ENCODE data around the gene IL17RA.

The IL17RA gene

DNA sequence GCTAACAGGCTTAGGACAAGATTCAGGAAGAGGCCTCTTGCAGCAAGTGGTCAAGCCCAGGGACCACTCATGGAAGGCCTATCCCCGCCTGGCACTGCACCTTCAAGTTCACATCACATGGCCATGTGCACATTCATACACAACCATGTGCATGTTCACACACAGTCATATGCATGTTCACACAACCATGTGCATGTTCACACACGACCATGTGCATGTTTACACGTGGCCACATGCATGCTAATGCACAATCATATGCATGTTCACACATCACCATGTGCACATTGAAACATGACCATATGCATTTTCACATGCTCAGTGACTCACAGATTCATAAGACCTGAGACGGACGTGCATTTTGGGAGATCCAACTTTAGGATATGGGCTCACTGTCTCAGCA lies 28.7 kb upstream of the IL17RA start:
- TF ChIP-seq ZFX (IDR thresholded peaks at IDR 0.05), result no peak
- TF ChIP-seq, protein P1, sequence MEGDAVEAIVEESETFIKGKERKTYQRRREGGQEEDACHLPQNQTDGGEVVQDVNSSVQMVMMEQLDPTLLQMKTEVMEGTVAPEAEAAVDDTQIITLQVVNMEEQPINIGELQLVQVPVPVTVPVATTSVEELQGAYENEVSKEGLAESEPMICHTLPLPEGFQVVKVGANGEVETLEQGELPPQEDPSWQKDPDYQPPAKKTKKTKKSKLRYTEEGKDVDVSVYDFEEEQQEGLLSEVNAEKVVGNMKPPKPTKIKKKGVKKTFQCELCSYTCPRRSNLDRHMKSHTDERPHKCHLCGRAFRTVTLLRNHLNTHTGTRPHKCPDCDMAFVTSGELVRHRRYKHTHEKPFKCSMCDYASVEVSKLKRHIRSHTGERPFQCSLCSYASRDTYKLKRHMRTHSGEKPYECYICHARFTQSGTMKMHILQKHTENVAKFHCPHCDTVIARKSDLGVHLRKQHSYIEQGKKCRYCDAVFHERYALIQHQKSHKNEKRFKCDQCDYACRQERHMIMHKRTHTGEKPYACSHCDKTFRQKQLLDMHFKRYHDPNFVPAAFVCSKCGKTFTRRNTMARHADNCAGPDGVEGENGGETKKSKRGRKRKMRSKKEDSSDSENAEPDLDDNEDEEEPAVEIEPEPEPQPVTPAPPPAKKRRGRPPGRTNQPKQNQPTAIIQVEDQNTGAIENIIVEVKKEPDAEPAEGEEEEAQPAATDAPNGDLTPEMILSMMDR (conservative IDR thresholded peaks at IDR 0.05), result no peak

DNA sequence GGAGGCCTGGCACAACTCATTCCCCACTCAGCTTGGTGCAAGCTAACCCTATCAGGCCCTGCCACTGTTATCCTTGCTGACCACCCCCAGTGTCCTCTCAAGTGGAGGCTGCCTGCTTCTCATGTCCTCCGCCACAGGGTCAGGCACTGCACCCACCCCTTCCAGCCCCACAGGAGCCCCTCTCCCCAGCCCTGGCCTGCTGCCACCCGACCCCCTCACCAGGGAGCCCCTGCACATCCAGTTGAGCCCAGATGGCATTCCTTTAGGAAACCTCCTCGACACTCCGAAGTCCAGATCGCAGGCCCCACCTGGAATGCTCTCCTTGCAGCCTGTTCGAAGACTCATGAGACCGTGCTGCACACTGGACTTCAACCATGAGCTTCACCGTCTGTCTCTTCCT lies 28.0 kb upstream of the IL17RA start:
- H3K27ac ChIP-seq, result no peak overlapping the region
- TF ChIP-seq, protein P1 (conservative IDR thresholded peaks at IDR 0.05), result no peak
- TF ChIP-seq ZFX (IDR thresholded peaks at IDR 0.05), result no peak

More for the DNA sequence above, 28.7 kb upstream of the IL17RA start:
- H3K27ac ChIP-seq, result no peak overlapping the region

DNA sequence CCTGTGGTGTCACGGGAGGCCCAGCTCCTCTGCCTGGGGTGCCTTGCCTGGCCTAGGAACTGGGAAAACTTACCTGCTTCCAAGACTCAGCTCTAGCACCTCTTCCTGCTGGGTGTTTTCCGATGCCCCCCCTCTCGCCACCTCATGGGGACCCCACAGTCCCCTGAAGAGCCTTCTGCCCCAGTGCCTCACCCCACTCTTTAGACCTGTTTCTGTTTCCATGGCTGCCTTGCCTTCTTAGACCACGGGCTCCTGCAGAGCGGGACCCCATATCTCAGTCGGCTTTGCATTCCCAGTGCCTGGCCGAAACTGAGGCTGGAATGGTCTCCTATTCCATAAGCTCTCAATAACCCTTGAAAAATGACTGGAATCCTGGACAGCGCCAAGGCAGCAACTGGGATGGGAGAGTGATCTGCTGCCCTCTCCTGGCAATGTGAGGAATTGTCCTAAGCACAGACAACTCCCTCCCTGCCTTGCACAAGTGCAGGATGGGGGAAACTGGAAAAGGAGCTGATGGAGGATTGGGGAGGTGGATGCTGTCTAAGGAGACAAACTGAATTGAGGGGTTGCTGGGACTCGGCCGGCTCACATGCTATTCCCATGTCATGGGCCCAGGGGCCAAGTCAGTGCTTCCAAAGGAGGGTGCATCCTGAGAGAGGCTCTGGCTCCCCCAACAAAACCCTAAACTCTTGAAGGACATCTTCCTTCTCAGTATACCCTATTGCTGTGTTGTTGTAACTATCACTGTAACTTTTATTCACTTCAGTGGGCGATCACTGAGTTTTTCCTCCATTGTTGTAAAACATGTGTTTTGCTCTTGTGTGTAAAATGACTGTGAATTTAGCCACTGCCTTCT lies 26.6 kb upstream of the IL17RA start:
- H3K27ac ChIP-seq, result no peak overlapping the region
- TF ChIP-seq, protein P1 (conservative IDR thresholded peaks at IDR 0.05), result peak; percentile 96
- TF ChIP-seq ZFX (IDR thresholded peaks at IDR 0.05), result no peak

DNA sequence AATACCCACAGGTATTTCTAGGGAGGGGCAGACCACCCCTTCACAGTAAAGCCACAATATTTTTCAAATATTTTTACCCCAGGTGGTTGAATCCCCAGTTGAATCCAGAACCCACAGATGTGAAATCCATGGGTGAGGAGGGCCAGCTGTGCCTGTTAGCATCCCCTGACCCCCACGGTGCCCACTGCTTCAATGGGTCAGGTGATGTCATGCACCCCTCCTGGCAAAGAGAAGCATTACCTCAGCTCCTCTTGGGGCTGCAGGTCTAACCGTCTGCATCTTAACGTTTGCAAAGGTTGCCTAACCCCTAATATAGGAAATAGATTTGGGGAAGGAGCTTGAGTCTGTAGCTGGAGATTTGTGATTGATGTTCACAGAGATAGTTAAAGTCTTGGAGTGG lies 24.7 kb upstream of the IL17RA start:
- no peak for TF ChIP-seq ZFX (IDR thresholded peaks at IDR 0.05)
- TF ChIP-seq, protein P1 (conservative IDR thresholded peaks at IDR 0.05), result no peak
- H3K27ac ChIP-seq, result no peak overlapping the region

DNA sequence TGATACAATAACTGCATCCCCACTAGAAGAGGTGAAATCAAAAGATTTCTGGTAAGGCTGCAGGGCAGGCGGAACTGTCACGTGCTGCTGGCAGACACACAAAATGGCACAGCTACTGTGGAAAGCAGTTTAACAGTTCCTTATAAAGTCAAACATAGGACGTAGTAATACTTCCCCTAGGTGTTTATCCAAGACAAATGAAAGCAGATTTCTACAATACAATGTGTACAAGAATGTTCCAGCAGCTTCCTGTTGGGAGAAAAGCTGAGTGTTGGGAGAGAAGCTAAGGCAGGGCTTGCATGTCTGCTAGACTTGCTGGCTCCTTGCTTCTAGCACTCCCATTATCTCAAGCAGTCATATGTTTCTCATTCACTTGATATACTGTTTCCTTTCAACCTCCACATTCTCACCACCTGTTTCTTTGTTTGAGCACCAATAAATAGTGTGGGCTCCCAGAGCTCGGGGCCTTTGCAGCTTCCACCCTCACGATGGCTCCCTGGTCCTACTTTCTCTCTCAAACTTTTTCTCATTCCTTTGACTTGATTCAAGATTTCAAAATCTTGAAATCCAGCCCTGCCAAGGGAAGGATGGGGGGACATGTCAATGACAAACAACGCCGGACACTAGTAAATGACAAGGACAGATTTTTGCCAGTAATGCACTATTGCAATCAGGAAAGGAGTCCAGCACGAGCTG lies 21.2 kb upstream of the IL17RA start:
- TF ChIP-seq ZFX (IDR thresholded peaks at IDR 0.05), result no peak
- TF ChIP-seq, protein P1 (conservative IDR thresholded peaks at IDR 0.05), result no peak
- peak overlapping the region; percentile 72 for H3K27ac ChIP-seq

DNA sequence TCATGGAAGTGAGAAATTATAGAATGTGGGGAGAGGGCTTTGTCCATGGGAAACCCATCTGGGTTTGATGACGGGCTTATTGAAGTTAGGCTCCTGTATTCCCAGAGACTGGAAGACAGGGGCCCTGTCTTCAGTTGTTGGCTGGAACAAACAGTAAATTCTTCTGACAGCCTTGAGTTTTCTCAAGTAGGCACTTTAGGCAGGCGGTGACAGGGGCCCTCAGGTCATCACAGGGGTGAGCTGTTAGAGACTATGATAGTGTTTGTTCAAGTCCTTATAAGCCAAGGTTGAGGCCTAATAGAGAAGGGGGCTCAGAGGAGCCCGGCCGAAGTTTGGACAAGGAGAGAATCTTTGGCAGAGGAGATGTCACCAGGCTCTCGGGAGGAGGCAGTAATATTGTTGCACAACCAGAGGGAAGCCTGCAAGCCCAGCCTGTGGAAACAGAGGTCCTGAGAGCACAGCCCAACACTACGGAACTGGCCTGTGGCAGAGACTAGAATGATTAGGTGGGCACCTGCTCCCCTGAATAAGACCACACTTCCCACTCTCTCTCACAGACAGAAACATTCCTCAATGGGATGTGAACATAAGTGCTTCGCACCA lies 20.2 kb upstream of the IL17RA start:
- TF ChIP-seq, protein P1 (conservative IDR thresholded peaks at IDR 0.05), result no peak
- no peak for TF ChIP-seq ZFX (IDR thresholded peaks at IDR 0.05)
- H3K27ac ChIP-seq, result peak overlapping the region; percentile 72

DNA sequence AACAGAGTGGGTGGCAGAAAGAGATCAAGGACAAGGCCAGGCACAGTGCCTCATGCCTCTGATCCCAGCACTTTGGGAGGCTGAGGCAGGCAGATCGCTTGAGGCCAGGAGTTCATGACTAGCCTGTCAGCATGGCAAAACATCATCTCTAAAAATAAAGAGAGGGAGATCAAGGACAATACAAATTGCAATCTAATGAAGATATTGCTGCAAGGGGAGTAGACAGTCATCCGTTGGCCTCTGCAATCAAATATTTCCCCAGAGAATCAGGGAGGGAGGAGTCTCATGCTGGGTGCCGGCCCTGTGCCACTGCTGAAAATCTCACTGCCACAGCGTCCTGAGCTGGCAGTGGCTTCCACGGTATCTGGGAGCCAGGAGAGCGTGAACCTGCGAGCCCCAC lies 19.4 kb upstream of the IL17RA start:
- no peak overlapping the region for H3K27ac ChIP-seq
- TF ChIP-seq, protein P1 (conservative IDR thresholded peaks at IDR 0.05), result no peak
- TF ChIP-seq ZFX (IDR thresholded peaks at IDR 0.05), result no peak

All from C4-2B (cell line).